Middle frontal gyrus (tissue), 1 donor: Measurements from ENCODE around the gene ERICH6B.

Experiments used
- DNase-seq: peaks from one replicate; pipeline ENCODE4 v3.0.0-alpha.2; 2015; ENCODE audit warnings: low spot score; ENCODE audit errors: extremely low spot score

The ERICH6B gene

GRCh38 chr13:45508776-45509175 lies 106.8 kb downstream of the ERICH6B start:
- no peak for DNase-seq

DNA sequence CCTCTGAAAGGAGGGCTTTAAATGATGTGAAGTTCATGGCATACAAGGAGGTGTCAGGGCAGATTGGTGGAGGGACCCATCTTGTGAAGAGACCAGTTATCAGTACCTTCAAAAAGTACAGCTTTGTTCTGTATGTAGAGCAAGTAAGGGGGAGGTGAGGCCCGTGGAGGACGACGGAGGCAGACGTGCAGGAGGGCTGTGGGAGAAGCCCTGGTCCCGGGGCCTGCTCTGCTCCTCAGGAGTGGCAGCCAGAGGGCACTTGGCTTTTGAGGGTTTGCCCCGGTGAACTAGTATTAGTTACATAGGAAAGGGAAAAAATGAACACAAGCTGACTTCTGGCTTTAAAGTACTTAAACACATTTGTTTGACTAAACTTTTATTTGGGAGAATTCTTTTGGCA lies 108.7 kb downstream of the ERICH6B start:
- no peak for DNase-seq

DNA sequence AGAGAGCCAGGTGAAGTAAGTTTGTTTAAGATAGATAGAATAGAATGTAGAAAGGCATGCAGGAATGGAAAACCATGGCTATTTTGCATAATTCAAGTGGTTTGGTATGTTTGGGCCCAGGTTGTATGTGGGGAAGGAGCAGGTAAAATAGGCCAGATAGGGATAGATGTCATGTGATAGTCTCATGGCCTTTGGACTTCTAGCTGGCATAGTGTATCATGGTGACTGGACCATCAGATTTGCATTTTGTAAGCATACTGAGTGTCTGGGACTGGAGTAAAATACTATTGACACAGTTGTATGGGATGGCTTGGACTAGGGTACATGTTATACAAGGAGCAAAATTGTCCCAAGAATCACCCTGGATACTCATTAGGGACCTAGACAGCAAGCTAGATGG lies 111.9 kb downstream of the ERICH6B start:
- no peak for DNase-seq

DNA sequence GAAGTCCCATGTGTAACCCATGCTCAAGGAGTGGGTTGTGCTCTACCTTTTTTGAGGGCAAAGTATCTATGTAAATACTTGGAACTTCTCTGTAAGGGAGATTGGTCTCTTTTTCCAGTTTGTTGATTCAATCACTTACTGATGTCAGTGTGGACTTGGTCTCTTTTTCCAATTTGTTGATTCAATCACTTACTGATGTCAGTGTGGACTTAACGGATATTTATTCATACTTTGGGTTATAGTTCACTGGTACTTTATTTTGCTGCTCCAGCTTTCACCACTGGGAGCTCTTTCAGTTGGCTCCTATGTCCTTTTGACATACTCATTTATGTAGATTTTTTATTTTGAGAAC lies 114.4 kb downstream of the ERICH6B start:
- no peak for DNase-seq

DNA sequence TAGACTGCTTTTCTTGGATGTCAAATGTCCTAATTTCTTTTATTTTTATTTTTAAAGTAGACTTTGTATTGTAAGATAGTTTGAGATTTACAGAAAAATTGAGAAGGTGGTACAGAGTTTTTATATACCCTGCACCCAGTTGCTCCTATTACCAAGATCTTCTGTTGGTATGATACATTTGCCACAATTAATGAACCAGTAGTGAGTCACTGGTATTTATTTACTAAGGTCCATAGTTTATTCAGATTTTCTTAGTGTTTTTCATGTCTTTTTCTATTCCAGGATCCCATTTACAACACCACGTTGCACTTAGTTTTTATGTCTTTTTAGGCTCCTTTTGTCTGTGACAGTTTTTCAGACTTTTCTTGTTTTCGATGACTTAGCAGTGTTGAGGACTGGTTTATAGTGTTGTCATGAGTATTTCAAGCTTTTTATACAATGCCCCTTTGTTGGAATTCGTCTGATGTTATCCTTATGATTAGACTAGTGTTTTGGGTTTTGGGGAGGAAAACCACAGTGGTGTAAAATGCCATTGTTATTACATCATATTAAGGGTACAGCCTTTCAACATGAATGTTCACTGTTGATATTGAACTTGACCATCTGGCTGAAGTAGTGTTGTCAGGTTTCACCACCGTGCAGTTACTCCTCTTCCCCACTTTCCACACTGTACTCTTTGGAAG lies 114.9 kb downstream of the ERICH6B start:
- DNase-seq = no peak

DNA sequence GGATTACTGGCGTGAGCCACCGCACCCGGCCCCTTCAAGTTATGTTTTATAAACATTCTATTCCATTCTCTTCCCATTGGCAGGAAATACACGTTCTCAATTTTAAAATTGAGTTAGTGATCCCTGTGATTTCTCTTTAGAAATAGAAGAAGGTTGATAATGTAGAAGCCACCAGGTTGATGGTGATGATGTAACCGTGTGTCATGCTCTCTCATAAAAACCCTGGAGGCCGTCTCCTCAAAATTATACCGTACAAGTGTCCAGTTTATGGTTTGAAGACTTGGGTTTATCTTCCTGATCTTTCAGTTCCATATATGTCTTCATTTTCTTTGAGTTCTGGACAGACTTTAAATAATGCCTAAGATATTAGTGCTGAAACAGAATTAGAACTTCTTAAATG lies 118.6 kb downstream of the ERICH6B start:
- DNase-seq = no peak

GRCh38 chr13:45492538-45492937 lies 123.0 kb downstream of the ERICH6B start:
- no peak for DNase-seq
